Smooth muscle cell (in vitro differentiated cells): ENCODE results near the gene IFNG. TPM values are rescaled to one million over a fixed set of nuclear protein-coding genes. Genes with fewer than 3 reads are reported as not detected.

Experiments used
- DNase-seq: peaks from one replicate; lab custom pipeline; 2025; ENCODE audit not compliant: unreplicated experiment; lab: John Stamatoyannopoulos, UW
- H2AFZ ChIP-seq: fragments of 200-600 bp; sonication (generic); 2 replicates; pipeline ENCODE4 v1.6.0; 2016; ENCODE audit warnings: antibody characterized with exemption, low read depth, mild to moderate bottlenecking
- H3F3A ChIP-seq: fragments of 200-600 bp; sonication (generic); 2 replicates; pipeline ENCODE4 v1.6.0; 2017; ENCODE audit warnings: antibody characterized with exemption, low read depth
- H3K27ac ChIP-seq: fragments of 200-600 bp; sonication (generic); 2 replicates; pipeline ENCODE4 v1.5.1; 2016; ENCODE audit warnings: low read depth, mild to moderate bottlenecking
- H3K27me3 ChIP-seq: fragments of 200-600 bp; sonication (generic); 2 replicates; pipeline ENCODE4 v1.6.1; 2016; ENCODE audit warnings: low read depth, mild to moderate bottlenecking
- H3K36me3 ChIP-seq: fragments of 200-600 bp; sonication (generic); 2 replicates; pipeline ENCODE4 v1.5.1; 2016; ENCODE audit warnings: low read depth
- H3K4me1 ChIP-seq: fragments of 200-600 bp; sonication (generic); 2 replicates; pipeline ENCODE4 v1.5.1; 2016; ENCODE audit warnings: low read depth
- H3K4me2 ChIP-seq: fragments of 200-600 bp; sonication (generic); 2 replicates; pipeline ENCODE4 v1.6.0; 2016; ENCODE audit warnings: mild to moderate bottlenecking
- H3K4me3 ChIP-seq: fragments of 200-600 bp; sonication (generic); 2 replicates; pipeline ENCODE4 v1.5.1; 2016; ENCODE audit warnings: mild to moderate bottlenecking
- H3K79me2 ChIP-seq: fragments of 200-600 bp; sonication (generic); 2 replicates; pipeline ENCODE4 v1.6.0; 2016; ENCODE audit warnings: low read depth, mild to moderate bottlenecking
- H3K9ac ChIP-seq: fragments of 200-600 bp; sonication (generic); 2 replicates; pipeline ENCODE4 v1.6.0; 2016; ENCODE audit warnings: low read depth
- H3K9me3 ChIP-seq: fragments of 200-600 bp; sonication (generic); replicated peaks from 2 replicates; pipeline ENCODE4 v1.5.1; 2016; ENCODE audit warnings: low read depth
- H4K20me1 ChIP-seq: fragments of 200-600 bp; sonication (generic); 2 replicates; pipeline ENCODE4 v1.6.0; 2016; ENCODE audit warnings: low read depth
- WGBS: methylation state at CpG from one replicate; pipeline ENCODE4 v1.1.7; 2016; ENCODE audit warnings: low lambda C conversion rate; 5-methylcytosine and 5-hydroxymethylcytosine counted together
- polyA plus RNA-seq: library from polyadenylated mRNA; unstranded; fragments of >200 nt; fragmentation: Nextera tagmentation; extraction: Ambion mirVana; gene quantifications from 2 replicates; pipeline ENCODE4 v1.2.1, GENCODE V29; 2016
- total RNA-seq: library from RNA; depleted of rRNA; stranded (reverse); fragments of >200 nt; gene quantifications from 2 replicates; pipeline ENCODE4 v1.2.3, GENCODE V29; 2014
- TF ChIP-seq, protein P1 (sequence below): fragments of 200-600 bp; sonication (generic); IDR thresholded peaks from 2 replicates; pipeline ENCODE4 v1.5.1; 2017; ENCODE audit warnings: borderline replicate concordance, mild to moderate bottlenecking, antibody characterized with exemption; ENCODE audit not compliant: insufficient read depth, poor library complexity, severe bottlenecking

The IFNG gene
- total and polyA plus RNA-seq, 2 experiments from 2014 or later, result not detected

DNA sequence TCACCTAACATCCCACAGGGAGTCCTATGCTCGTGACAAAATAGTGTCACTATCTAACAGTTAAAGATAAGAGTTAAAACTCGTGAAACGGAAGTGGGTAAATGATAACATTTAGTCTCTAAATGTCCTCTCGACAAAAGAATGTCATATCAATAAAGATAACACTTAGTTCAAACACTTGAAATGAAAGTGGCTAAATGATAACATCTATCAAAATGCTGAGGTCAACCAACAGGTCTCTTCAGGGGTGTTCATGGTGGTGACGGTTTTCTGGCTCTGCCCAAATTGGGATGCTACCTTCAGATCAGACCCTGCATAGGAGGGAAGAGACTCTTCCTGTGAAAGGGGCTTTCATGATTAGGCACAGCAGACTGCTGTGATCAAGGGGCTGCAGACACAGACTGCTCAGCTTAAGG is 43.9 kb upstream of the IFNG start:
- H3K4me1 ChIP-seq, result no peaks in the 10 kb centered on the region
- no peaks in the 10 kb centered on the region for H3K9me3 ChIP-seq
- H3K27me3 ChIP-seq, result peaks cover 12% of the 10 kb centered on the region
- no peak overlapping the region for H3K9ac ChIP-seq
- H3K36me3 ChIP-seq, result no peaks in the 10 kb centered on the region
- no peak overlapping the region for H3K4me2 ChIP-seq
- no peaks in the 10 kb centered on the region for H3K79me2 ChIP-seq
- DNase-seq, result no peak
- no peak overlapping the region for H2AFZ ChIP-seq
- H3K27ac ChIP-seq, result no peak overlapping the region
- no peak overlapping the region for H3K4me3 ChIP-seq
- 50% methylated on average over 5 of the region's 5 CpGs for WGBS
- TF ChIP-seq, protein P1, sequence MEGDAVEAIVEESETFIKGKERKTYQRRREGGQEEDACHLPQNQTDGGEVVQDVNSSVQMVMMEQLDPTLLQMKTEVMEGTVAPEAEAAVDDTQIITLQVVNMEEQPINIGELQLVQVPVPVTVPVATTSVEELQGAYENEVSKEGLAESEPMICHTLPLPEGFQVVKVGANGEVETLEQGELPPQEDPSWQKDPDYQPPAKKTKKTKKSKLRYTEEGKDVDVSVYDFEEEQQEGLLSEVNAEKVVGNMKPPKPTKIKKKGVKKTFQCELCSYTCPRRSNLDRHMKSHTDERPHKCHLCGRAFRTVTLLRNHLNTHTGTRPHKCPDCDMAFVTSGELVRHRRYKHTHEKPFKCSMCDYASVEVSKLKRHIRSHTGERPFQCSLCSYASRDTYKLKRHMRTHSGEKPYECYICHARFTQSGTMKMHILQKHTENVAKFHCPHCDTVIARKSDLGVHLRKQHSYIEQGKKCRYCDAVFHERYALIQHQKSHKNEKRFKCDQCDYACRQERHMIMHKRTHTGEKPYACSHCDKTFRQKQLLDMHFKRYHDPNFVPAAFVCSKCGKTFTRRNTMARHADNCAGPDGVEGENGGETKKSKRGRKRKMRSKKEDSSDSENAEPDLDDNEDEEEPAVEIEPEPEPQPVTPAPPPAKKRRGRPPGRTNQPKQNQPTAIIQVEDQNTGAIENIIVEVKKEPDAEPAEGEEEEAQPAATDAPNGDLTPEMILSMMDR, result no peak
- H4K20me1 ChIP-seq, result no peaks in the 10 kb centered on the region
- H3F3A ChIP-seq, result no peaks in the 10 kb centered on the region

DNA sequence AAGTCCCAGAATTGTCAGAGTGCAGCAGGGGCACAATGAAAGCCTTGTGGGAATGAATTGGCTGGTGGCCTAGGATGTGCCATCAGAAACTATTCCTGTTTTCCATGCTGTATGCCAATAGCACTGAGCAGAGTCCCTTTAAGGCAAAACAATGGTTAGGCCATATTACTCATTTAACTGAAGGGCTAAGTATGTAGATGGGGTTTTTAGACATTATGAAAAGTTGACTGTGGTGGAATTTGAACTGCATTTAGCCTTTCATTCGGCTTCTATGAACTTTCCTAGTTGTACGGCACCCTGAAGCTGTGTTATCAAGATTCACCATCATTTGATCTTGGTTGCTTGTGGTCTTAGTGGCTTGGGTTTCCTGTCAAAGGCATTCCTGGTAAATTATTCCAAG is 41.3 kb upstream of the IFNG start:
- H3K27me3 ChIP-seq, result peaks cover 12% of the 10 kb centered on the region
- H3K9ac ChIP-seq, result no peak overlapping the region
- H3K9me3 ChIP-seq, result no peaks in the 10 kb centered on the region
- TF ChIP-seq, protein P1, result no peak
- H3K36me3 ChIP-seq, result no peaks in the 10 kb centered on the region
- H3K27ac ChIP-seq, result no peak overlapping the region
- WGBS, result 69% methylated on average over 2 of the region's 2 CpGs
- H3K4me2 ChIP-seq, result no peak overlapping the region
- no peak overlapping the region for H3K4me3 ChIP-seq
- H2AFZ ChIP-seq, result no peak overlapping the region
- no peak for DNase-seq
- no peaks in the 10 kb centered on the region for H3K4me1 ChIP-seq
- H3K79me2 ChIP-seq, result no peaks in the 10 kb centered on the region
- H4K20me1 ChIP-seq, result no peaks in the 10 kb centered on the region
- no peaks in the 10 kb centered on the region for H3F3A ChIP-seq

DNA sequence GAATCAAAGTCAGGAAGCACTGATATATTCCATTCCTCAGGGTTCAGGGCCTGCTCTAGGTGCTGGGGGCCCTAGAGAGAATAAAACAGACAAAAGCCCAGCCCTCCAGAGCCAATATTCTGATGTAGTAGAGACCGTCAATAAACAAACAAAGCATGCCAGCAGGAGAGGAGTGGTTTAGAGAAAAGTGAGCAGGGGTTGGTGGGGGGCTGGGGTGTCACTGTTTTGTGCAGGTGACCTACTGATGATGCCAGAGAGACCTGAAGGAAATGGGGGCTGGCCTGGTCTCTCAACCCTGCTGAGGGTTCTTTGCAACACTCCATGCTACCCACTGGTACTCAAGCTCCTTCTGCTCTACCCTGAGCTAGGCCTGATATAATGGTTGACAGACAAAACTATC is 39.6 kb upstream of the IFNG start:
- Histone ChIP-seq H3F3A (no peaks in the 10 kb centered on the region), H3K9me3 (no peaks in the 10 kb centered on the region)
- TF ChIP-seq, protein P1, result no peak

DNA sequence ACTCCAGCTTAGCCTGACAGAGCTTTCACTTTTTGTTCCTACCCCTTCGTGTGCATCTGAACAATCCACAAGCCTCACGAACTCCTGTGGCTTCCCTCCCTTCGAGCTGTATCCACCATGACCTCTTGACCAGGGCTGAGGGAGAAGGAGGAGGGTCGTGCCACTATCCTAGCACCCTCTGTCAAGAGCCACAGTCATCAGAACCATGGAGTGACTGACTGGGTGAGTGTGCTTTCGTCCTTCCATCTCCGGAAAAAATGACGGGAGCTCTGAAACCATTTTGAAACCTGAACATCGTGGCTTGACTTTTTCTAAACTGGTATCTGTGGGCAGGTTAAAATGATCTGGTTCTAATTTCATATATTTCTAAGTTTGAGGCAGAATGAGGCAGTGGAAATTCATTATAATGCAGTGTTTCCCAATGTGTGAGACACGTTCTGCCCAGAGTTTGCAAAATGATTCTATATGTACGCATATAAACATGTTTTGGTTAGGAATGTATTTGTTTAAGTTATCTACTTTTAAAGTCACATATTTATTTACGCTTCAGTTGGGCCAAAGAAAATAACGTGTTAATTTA is 39.1 kb upstream of the IFNG start:
- no peak overlapping the region for H3K4me3 ChIP-seq
- WGBS, result 91% methylated on average over 12 of the region's 12 CpGs
- no peaks in the 10 kb centered on the region for H3K36me3 ChIP-seq
- TF ChIP-seq, protein P1, result no peak
- H3K27me3 ChIP-seq, result peaks cover 3% of the 10 kb centered on the region
- H3K9ac ChIP-seq, result no peak overlapping the region
- no peaks in the 10 kb centered on the region for H4K20me1 ChIP-seq
- H3K27ac ChIP-seq, result no peak overlapping the region
- H2AFZ ChIP-seq, result no peak overlapping the region
- H3F3A ChIP-seq, result no peaks in the 10 kb centered on the region
- no peak overlapping the region for H3K4me2 ChIP-seq
- no peak for DNase-seq
- H3K9me3 ChIP-seq, result no peaks in the 10 kb centered on the region
- no peaks in the 10 kb centered on the region for H3K79me2 ChIP-seq
- H3K4me1 ChIP-seq, result no peaks in the 10 kb centered on the region

More for the DNA sequence above, 39.6 kb upstream of the IFNG start:
- WGBS, result 88% methylated on average over 1 of the region's 1 CpG
- H3K4me1 ChIP-seq, result no peaks in the 10 kb centered on the region
- no peaks in the 10 kb centered on the region for H3K36me3 ChIP-seq
- DNase-seq, result no peak
- H2AFZ ChIP-seq, result no peak overlapping the region
- H3K9ac ChIP-seq, result no peak overlapping the region
- H3K79me2 ChIP-seq, result no peaks in the 10 kb centered on the region
- no peak overlapping the region for H3K4me3 ChIP-seq
- no peak overlapping the region for H3K4me2 ChIP-seq
- no peaks in the 10 kb centered on the region for H4K20me1 ChIP-seq
- no peak overlapping the region for H3K27ac ChIP-seq
- peaks cover 6% of the 10 kb centered on the region for H3K27me3 ChIP-seq
